ENCODE data around the gene CALML4. TPM values are rescaled to one million over a fixed set of nuclear protein-coding genes. Genes with fewer than 3 reads are reported as not detected.
"Not testable (repeated sequence)": the region's sequence is repeated elsewhere in the genome, so short reads cannot be mapped to it uniquely, and the experiment has no call there.

The CALML4 gene
- total and polyA plus RNA-seq, 4 donors, result 3.6 to 8.0 (median 6.5) TPM

- TF ChIP-seq, protein P1, sequence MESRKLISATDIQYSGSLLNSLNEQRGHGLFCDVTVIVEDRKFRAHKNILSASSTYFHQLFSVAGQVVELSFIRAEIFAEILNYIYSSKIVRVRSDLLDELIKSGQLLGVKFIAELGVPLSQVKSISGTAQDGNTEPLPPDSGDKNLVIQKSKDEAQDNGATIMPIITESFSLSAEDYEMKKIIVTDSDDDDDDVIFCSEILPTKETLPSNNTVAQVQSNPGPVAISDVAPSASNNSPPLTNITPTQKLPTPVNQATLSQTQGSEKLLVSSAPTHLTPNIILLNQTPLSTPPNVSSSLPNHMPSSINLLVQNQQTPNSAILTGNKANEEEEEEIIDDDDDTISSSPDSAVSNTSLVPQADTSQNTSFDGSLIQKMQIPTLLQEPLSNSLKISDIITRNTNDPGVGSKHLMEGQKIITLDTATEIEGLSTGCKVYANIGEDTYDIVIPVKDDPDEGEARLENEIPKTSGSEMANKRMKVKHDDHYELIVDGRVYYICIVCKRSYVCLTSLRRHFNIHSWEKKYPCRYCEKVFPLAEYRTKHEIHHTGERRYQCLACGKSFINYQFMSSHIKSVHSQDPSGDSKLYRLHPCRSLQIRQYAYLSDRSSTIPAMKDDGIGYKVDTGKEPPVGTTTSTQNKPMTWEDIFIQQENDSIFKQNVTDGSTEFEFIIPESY (IDR thresholded peaks at IDR 0.05), result no peak
- TF ChIP-seq TAF1 (conservative IDR thresholded peaks at IDR 0.05), result no peak
- TF ChIP-seq MAX (IDR thresholded peaks at IDR 0.05), result no peak
- no peak for TF ChIP-seq NR2F2 (IDR thresholded peaks at IDR 0.05)
- no peak for TF ChIP-seq SP1 (IDR thresholded peaks at IDR 0.05)
- TF ChIP-seq RXRA (IDR thresholded peaks at IDR 0.05), result no peak
- TF ChIP-seq FOXA2 (IDR thresholded peaks at IDR 0.05), result no peak
Observed at GRCh38 chr15:68173119-68173518, 32.0 kb downstream of the CALML4 start (continued).

- DNase-seq (ENCODE audit: low spot score), result not testable (repeated sequence)
- H3K36me3 ChIP-seq (ENCODE audit: control insufficient read depth in 4 of 4, insufficient read depth in 3 of 4, low read depth in 1 of 4, low read length in 3 of 4), result peaks cover 2 to 23% (median 10%) of the 10 kb centered on the region in 4 donors
Observed at GRCh38 chr15:68172037-68172436, 33.1 kb downstream of the CALML4 start.

GRCh38 chr15:68166847-68167246, 38.3 kb downstream of the CALML4 start:
- peaks cover 2 to 13% (median 9%) of the 10 kb centered on the region in 4 donors for H3K36me3 ChIP-seq (ENCODE audit: control insufficient read depth in 4 of 4, insufficient read depth in 3 of 4, low read depth in 1 of 4, low read length in 3 of 4)
- no peak overlapping the region for H3K27ac ChIP-seq (ENCODE audit: low read depth in 1 of 2, low read length in 2 of 2)
- TF ChIP-seq CTCF (IDR thresholded peaks at IDR 0.05; ENCODE audit: low read depth, low read length, missing input control), result no peak
- no peak for TF ChIP-seq TAF1 (conservative IDR thresholded peaks at IDR 0.05)
- no peak for TF ChIP-seq NR2F2 (IDR thresholded peaks at IDR 0.05)
- TF ChIP-seq JUND (IDR thresholded peaks at IDR 0.05), result no peak
- TF ChIP-seq FOXA1 (IDR thresholded peaks at IDR 0.05), result no peak
- TF ChIP-seq HNF4A (conservative IDR thresholded peaks at IDR 0.05), result no peak
- TF ChIP-seq, protein P2, sequence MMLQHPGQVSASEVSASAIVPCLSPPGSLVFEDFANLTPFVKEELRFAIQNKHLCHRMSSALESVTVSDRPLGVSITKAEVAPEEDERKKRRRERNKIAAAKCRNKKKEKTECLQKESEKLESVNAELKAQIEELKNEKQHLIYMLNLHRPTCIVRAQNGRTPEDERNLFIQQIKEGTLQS (IDR thresholded peaks at IDR 0.05), result no peak
- TF ChIP-seq GABPA (IDR thresholded peaks at IDR 0.05 in 1 of 2, conservative IDR thresholded peaks at IDR 0.05 in 1 of 2), result no peak
- TF ChIP-seq HNF4G (IDR thresholded peaks at IDR 0.05), result no peak
- TF ChIP-seq FOXA2 (IDR thresholded peaks at IDR 0.05), result no peak
- TF ChIP-seq RXRA (IDR thresholded peaks at IDR 0.05), result no peak
- no peak for TF ChIP-seq RAD21 (IDR thresholded peaks at IDR 0.05)
- no peak for TF ChIP-seq YY1 (IDR thresholded peaks at IDR 0.05)
- no peak for TF ChIP-seq MAX (IDR thresholded peaks at IDR 0.05)
- TF ChIP-seq SP1 (IDR thresholded peaks at IDR 0.05), result no peak
- TF ChIP-seq EGR1 (IDR thresholded peaks at IDR 0.05; ENCODE audit: low read depth in 2 of 2), result no peak
- H3K4me1 ChIP-seq (ENCODE audit: control insufficient read depth in 4 of 4, insufficient read depth in 4 of 4, low read length in 3 of 4), result no peaks in the 10 kb centered on the region
- no peaks in the 10 kb centered on the region for H3K27me3 ChIP-seq (ENCODE audit: control insufficient read depth in 4 of 4, insufficient read depth in 4 of 4, low read length in 3 of 4)
- H3K9me3 ChIP-seq (ENCODE audit: control insufficient read depth in 4 of 4, low read length in 3 of 4), result peaks cover 0 to 5% (median 0%) of the 10 kb centered on the region in 4 donors
- no peak overlapping the region for H3K4me3 ChIP-seq (ENCODE audit: low read depth in 1 of 3, low read length in 3 of 3)
- WGBS, result 79% methylated on average over 4 of the region's 4 CpGs
- H3K9ac ChIP-seq (ENCODE audit: low read depth in 1 of 2, low read length in 2 of 2), result no peak overlapping the region
- no peak for DNase-seq (ENCODE audit: low spot score)

More at GRCh38 chr15:68172037-68172436, 33.1 kb downstream of the CALML4 start:
- not testable (repeated sequence) for H3K4me1 ChIP-seq (ENCODE audit: control insufficient read depth in 4 of 4, insufficient read depth in 4 of 4, low read length in 3 of 4); H3K4me3 ChIP-seq (ENCODE audit: low read depth in 1 of 3, low read length in 3 of 3); H3K9me3 ChIP-seq (ENCODE audit: control insufficient read depth in 4 of 4, low read length in 3 of 4); H3K27me3 ChIP-seq (ENCODE audit: control insufficient read depth in 4 of 4, insufficient read depth in 4 of 4, low read length in 3 of 4); H3K9ac ChIP-seq (ENCODE audit: low read depth in 1 of 2, low read length in 2 of 2); H3K27ac ChIP-seq (ENCODE audit: low read depth in 1 of 2, low read length in 2 of 2)
- WGBS, result 94% methylated on average over 2 of the region's 2 CpGs

Data from liver (tissue), 9 donors.